GM19328 (cell line): ENCODE data around the gene TBCC.
"Not testable (repeated sequence)": the region's sequence is repeated elsewhere in the genome, so short reads cannot be mapped to it uniquely, and the experiment has no call there.

Source experiments
- ATAC-seq: cut with Tn5 transposase; IDR thresholded peaks from one replicate; pipeline ENCODE4 v1.9.1; 2021; ENCODE audit warnings: mild to moderate bottlenecking, moderate library complexity; ENCODE audit not compliant: unreplicated experiment

TBCC gene, protein sequence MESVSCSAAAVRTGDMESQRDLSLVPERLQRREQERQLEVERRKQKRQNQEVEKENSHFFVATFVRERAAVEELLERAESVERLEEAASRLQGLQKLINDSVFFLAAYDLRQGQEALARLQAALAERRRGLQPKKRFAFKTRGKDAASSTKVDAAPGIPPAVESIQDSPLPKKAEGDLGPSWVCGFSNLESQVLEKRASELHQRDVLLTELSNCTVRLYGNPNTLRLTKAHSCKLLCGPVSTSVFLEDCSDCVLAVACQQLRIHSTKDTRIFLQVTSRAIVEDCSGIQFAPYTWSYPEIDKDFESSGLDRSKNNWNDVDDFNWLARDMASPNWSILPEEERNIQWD

DNA sequence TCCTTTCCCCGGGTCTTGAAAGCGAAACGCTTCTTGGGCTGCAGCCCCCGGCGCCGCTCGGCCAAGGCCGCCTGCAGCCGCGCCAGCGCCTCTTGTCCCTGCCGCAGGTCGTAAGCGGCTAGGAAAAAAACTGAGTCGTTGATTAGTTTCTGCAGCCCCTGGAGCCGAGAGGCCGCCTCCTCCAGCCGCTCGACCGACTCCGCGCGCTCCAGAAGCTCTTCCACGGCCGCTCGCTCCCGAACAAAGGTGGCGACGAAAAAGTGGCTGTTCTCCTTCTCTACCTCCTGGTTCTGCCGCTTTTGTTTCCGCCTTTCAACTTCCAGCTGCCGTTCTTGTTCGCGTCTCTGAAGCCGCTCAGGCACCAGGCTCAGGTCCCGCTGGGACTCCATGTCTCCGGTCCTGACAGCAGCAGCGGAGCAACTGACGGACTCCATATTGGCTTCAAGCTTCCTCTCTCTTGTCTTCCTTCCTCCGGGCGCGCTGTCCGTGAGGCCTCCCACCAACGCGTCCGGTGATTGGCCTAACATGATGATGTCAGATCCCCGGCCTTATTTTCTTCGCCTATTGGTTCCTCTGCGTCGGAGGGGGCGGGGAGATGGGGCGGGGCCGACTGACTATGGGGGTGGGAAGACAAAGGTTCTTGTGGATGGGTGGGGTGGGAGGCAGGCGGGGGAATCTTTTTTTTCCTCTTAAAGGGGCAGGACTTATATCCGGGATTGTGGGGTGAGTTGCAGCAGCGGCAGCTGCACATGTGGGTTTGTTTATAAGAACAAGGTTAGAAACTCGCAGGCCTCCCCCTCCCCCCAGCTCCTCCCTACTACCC is at the start of gene TBCC:
Gene TBCC, minus strand, starts transcription at position 464 of the 823 bp plus-strand sequence. Its CDS starts 30 bp downstream, at position 434.
- ATAC-seq: peak; percentile 63

DNA sequence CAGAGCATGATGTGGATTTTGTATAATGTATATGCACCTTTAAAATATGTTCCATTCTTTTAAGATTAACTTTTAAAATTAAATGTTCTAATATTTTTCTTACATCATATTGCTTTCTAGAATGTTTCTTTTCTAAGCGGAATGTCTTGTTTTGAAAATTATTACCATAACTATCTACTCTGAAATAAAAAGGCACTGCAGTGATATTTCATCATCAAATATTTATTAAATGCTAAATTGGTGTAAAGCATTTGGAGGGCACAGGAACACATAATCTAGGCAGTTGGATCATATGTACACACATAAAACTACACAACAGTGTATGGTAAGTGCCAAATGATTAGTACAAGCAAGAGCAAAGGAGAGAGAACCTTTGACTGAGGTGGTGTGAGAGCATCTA is 49.7 kb upstream of the TBCC start:
- ATAC-seq: no peak

DNA sequence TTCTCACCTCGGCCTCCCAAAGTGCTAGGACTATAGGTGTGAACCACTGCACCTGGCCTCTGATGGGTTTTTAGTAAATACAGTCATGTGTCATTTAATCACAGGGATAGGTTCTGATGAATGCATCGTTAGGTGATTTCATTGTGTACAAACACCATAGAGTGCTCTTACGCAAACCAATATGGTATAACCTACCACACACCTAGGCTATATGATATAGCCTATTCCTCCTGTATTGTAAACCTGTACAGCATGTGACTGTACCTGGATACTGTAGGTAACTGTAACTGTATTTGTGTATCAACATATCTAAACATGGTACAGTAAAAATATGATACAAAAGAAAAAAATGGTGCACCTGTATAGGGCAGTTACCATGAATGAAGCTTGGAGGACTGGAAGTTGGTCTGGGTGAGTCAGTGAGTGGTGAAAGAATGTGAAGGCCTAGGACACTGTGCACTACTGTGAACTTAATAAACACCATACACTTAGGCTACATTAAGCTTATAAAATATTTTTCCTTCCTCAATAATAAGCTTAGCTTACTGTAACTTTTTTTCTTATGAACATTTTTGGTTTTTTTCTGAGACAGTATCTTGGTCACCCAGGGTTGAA is 45.9 kb upstream of the TBCC start:
- ATAC-seq: no peak

DNA sequence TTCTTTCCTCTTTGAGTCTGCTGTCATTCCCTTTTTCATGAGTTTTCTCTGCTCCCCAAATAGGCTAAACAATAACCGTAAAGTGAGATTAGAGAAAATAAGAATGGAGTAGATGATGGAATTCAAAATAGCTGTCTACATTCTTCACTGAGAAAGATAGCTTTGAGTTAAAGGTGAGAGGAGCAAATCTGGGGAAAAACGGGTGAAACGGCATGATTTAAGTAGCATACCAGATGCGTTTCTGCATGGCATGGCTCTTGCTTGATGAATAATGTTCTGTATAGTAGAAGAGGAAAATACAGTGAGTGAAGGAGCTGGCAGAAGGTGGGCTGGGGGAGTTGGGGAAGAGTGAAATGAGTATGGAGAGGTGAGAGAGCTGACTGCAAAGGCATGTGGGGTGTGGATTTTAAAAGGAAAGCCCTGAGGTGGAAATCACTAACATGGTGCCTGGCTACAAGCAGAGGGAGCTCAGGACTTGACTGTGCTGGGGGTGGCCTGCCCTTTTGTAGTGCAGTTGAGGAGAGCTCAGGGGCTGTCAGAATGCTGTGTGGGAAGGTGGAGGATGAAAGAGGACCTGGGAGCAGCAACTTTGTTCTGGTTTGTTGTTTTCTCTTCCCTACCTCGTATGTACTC is 44.8 kb upstream of the TBCC start:
- no peak for ATAC-seq

DNA sequence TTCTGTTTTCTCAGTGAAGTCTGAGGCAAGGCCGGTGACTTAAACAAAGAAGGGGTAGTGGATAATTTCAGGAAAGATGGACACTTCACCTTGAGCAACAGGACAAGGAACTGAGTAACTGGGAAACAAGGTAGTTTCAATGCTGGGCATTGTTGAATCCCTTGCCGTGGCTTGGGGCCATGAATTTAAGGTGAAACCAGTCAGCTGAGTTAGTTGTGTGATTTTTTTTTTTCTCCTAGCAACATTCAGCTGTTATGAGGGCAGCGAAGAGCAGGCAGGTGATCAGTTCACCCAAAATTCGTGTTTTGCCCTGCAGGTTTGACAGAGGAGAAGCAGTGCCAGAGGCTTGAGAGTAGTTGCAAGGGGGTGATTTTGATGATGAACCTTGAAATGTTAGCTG is 42.8 kb upstream of the TBCC start:
- no peak for ATAC-seq

DNA sequence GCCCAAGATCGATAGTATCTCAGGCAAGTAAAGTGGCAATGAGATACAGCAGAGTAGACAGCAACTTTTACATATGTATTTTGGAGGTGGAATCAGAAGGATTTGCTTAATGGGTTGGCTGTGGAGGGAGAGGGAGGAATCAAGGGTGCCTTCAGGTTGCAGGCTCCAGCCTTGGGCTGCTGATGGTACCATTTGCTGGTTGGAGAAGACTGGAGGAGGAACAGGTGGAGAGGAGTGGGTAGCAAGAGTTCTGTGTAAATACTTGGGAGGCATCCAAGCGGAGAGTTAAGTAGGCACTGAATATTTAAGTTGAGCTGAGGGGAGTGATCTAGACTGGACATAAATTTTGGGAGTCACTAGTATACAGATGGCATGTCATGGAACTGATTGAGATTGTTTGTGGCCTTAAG is 41.2 kb upstream of the TBCC start:
- ATAC-seq: no peak

DNA sequence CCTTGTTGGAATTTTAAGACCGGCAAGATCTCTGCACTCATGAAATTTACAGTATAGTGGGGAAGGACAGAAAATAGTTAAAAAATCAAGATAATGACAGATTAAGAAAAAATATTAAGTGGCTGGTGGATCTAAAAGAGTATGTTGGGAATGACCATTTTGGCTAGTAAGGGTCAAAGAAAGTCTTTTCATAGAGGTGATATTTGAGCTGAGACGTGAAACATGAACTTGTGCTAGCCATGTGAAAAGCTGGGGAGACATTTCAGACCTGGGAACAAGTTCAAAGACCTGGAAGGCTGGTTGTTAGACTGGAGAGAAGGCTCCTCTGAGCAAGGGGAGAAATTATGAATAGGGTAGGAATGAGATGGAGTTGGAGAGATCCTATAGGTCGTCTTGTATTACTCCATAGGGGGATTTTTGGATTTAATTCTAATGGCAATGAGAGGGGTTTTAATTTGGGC is 40.7 kb upstream of the TBCC start:
- no peak for ATAC-seq

DNA sequence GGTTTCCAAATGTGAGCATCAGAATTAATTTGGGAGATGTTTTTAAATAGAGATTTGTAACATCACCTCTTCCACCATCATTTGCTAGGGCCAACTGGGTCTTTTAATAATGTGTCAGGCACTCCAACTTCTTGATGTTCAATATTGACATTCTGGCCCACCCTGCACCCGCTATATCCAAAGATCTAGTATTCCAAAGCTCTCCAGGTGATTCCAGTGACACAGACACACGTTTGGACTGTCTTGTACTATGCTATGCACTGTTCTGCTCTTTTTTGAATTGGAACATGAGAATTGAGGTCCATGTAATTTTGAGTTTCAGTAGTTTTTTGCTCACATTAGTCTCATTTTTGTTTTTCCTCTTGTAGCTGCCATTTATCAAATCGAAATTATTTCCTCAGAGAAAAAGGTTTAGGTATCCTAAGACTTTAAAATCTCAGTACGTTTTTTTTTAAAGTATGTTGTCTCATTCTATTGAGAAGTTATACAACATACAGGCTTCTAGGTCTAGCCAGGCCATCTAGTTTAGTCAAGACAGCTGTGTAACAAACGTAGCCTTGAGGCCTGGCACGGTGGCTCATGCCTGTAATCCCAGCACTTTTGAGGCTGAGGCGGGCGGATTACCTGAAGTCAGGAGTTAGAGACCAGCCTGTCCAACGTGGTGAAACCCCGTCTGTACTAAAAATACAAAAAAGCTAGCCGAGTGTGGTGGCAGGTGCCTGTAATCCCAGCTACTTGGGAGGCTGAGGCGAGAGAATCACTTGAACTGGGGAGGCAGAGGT is 39.0 kb upstream of the TBCC start:
- no peak for ATAC-seq

DNA sequence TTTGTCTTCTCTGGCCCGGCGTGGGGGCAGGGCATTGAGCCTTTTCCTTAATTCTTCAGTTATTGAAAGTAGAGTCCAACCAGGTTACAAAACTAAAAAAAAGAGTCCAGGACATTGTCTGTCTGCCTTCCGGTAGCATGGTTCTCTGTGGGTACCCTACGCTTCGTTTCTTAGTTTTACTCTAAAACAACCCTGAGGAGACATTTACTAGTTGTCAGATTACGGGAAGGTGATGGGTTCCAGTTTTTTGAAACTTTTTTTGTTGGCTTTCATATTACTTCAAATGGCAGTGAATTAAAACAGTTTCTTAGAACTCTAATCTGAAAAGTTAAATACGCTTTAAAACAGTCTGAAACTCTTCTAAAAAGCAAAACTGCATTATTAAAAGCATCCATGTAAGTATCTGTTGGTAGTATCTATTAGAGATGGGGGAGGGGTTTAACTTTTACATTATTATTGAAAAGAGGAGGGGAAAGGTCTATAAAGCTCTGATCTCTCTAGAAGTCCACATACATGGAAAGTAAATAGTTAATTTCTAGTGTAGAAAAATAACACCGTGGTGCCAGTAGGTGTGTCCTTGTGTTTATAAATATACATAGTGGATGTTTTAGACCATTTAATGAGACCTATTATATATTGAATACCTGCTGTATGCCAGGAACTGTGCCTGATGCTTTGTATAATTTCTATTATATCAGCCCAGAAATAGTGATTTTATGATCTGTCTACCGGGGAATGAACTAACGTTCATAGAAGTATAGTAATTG is 38.2 kb upstream of the TBCC start:
- no peak for ATAC-seq

DNA sequence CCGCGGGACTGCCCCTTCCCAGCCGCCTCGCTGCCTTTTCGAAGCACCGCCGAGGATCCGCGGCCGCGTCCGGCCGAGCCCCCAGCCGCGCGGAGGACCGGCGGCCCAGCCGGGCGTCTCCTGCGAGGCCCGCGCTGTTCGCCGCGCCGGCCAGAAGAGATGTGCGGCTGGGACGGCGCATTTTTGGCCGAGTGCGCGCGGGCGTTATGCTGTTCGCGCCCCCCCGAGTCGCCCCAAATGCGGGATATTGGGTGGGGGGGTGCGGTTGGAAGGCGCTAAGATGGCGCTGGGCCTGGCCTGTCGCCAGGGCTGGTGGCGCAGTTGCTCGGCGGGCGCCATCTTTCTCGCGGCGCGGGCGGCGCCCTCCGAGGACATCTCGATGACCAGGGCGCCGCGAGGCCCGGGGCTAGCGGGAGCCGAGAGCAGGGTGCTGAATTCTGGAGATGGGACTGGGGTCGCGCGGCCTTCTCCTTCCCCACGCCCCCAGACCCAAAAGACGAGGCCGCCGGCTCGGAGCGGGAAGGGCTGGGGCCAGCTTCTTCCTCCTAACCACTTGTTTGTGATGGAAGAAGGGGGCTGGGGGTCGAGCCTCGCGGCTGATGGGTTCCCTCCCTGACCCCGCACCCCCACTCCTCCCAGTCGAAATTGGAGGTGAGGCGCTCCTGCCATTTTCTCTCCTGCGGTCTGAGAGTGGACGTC is 37.4 kb upstream of the TBCC start:
- no peak for ATAC-seq

DNA sequence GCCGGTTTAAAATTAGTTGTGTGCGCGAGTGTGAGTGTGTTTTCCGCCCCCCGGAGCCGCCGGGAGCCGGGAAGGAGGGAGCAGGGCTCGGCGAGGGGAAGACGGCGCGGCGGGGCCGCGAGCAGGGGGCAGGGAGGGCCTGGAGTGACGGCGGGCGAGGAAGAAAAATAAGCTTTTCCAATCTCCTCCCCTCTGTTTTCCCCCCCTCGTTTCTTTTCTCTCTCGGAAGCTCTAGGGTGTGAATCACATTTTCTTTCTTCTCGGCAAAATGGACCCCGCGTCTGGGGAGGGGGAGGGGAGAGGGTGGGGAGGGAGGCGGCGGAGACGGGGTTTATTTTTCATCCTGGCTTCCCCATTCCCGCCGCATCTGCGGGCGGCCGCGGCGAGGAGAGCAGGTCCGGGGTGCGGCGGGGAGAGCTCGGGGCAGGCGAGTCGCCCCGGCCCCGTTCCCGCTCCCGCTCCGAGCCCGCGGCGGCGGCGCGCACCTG is 36.8 kb upstream of the TBCC start:
- ATAC-seq: no peak

DNA sequence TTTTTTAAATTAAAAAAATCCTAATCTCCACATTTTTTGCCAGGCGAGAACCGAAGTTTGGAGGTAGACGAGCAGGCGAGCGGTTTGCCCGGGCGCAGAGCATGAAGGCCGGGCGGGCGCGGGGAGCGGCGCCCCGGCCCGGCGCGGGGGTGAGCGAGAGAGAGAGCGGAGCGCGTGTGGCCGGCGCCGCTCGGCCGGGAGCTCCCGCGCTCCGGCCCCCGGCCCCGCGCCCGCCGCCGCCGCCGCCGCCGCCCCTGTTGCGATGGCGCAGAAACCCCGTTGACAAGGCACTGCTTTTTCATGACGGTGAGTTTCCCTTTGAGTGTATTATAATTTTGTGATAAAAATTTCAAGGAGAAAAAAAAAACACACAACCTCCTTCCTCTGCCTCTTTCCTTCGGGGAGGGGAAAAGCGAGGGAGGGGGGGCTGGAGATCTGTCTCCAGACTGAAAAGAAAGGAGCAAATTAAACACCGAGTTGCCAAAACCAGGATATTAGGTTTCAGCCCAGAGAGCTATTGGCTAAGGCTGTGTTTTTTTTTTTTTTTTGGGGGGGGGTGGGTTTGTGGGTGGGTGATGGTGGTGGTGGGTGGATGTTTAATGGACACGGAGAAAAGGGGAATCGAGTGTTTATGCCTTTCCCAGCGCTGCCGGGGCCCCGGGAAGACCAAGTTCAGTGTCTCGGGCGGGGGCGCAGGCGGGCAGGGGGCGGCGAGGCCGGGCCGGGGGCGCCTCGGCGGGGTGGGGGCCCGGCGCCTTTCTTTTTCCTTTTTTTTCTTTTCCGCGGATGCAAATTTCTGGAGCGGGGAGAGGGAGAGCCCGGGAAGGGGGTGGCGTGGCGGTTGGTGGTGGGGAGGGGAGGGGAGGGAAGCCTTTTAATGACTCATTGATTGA is 36.1 kb upstream of the TBCC start, which contains the start of gene BICRAL:
Gene BICRAL, plus strand, starts transcription at position 257 of the 893 bp plus-strand sequence. CDS start 39,971 bp downstream, outside the sequence.
- no peak for ATAC-seq

DNA sequence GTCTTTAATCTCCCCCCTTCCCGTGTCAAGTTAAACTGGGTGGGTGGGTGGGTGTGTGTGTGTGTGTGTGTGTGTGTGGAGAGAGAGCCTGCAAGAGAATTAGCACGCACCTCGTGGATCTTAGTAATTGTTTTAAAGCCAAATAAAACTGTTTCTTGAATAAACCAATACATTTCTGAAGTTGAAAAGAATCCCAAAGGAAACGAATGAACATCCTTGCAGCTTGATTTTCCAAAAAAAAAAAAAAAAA is 35.6 kb upstream of the TBCC start:
- ATAC-seq: no peak

DNA sequence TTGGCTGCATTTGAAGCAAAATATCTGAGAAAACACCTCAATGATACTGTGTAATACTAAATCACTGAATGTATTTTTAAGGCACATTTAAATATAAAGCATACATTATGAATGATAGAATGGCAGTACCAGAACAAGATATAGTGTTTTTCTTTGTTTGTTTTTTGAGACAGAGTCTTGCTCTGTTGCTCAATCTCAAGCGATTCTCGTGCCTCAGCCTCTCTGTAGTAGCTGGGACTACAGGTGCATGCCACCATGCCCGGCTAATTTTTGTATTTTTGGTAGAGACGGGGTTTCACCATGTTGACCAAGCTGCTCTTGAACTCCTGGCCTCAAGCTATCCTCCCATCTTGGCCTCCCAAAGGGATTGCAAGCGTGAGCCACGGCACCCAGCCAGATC is 33.6 kb upstream of the TBCC start:
- ATAC-seq: no peak

DNA sequence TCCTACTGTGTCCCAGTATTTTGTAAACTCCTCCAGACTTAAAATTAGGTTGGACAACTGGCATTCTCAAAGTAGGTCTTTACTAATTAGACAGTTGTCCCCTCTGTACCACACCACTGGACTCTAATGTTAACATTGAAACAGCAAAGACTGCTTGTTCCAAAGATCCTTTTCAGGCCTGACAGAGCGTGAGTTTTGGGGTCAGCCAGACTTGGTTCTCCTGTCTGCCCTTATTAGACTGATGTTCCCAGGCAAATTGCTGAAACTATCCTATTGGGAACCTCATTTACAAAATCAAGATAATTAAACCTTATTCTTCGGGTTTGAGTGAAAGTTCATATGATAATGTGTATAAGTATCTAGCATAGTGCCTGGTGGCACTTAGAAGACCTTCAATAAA is 32.2 kb upstream of the TBCC start:
- no peak for ATAC-seq

DNA sequence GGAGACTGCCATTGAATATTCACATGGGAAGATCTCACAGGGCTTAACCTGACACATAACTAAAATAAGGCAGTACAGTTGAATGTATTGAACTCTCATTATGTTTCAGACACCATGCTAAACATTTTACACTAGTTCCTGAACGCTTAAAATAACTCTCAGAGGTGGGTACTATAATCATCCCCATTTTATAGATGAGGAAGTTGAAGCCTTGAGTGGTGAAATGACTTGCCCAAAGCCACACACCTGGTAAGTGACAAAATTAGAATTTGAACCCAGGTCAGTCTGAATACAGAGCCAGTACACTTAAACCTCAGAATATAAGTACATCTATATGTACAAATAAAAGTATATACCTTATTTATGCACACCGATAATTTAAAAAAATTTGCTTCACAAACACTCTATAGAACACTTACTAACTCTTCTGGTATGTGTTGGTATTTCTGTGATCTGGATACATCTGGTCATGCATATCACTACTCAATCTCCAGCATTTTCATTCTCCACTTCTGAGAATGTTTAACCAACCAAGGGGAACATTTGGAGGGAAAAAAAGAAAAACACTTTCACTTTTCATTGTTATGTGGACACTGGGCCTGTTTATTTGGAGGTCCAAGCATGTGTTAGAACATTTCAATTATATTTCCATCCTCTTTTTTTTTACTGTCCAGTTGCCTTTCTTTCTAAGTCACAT is 31.4 kb upstream of the TBCC start:
- no peak for ATAC-seq

DNA sequence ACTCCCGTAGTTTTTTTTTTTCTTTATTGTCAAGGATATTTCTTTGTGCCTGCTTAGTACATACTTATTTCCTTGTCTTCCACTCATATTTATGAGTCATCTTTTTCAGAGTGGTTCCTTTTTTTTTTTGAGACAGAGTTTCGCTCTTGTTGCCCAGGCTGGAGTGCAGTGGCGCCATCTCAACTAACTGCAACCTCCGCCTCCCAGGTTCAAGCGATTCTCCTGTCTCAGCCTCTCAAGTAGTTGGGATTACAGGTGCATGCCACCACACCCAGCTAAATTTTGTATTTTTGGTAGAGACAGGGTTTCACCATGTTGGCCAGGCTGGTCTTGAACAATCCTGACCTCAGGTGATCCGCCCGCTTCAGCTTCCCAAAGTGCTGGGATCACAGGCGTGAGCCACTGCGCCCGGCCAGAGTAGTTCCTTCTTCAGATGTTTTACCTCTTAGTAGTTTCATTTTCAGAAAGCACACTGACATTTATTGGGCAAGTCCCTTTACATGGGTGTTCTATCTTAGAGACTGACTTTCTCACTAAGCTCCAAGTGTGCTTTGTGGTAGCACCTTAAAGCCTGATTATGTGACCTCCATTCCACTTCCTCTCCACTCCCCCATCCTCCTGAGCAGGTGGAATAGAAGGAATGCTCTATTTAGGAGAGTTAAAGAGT is 29.1 kb upstream of the TBCC start:
- ATAC-seq: not testable (repeated sequence)
